ENCODE measurements around the gene ATP2C2.
"Not testable (repeated sequence)": the region's sequence is repeated elsewhere in the genome, so short reads cannot be mapped to it uniquely, and the experiment has no call there.

Gene ATP2C2

GRCh38 chr16:84382396-84382795 is 14.1 kb downstream of the ATP2C2 start:
- ATAC-seq (ENCODE audit: low read depth): no peak
- Mint-ChIP-seq H3K9me3 (peaks cover 5% of the 10 kb centered on the region), H3K36me3 (no peaks in the 10 kb centered on the region), H3K4me3 (no peak overlapping the region), H3K27me3 (peaks cover 7% of the 10 kb centered on the region), H3K27ac (no peak overlapping the region), H3K4me1 (peaks cover 10% of the 10 kb centered on the region)
- no peak for DNase-seq (ENCODE audit: low spot score in 2 of 2)

- H3K4me3 Mint-ChIP-seq: no peak overlapping the region
- peaks cover 5% of the 10 kb centered on the region for H3K9me3 Mint-ChIP-seq
- no peak overlapping the region for H3K27ac Mint-ChIP-seq
- H3K4me1 Mint-ChIP-seq: peaks cover 10% of the 10 kb centered on the region
- H3K36me3 Mint-ChIP-seq: no peaks in the 10 kb centered on the region
- DNase-seq (ENCODE audit: low spot score in 2 of 2) (no peak), ATAC-seq (ENCODE audit: low read depth) (no peak)
- H3K27me3 Mint-ChIP-seq: peaks cover 7% of the 10 kb centered on the region
Measured at GRCh38 chr16:84383106-84383505, 14.8 kb downstream of the ATP2C2 start.

- DNase-seq (ENCODE audit: low spot score in 2 of 2) (no peak), ATAC-seq (ENCODE audit: low read depth) (no peak)
- Mint-ChIP-seq H3K4me3 (no peak overlapping the region), H3K27me3 (peaks cover 4% of the 10 kb centered on the region), H3K36me3 (no peaks in the 10 kb centered on the region), H3K27ac (no peak overlapping the region), H3K9me3 (peaks cover 5% of the 10 kb centered on the region), H3K4me1 (peaks cover under 1% of the 10 kb centered on the region)
Measured at GRCh38 chr16:84386047-84386446, 17.7 kb downstream of the ATP2C2 start.

- Mint-ChIP-seq H3K4me1 (no peaks in the 10 kb centered on the region), H3K27me3 (peaks cover 4% of the 10 kb centered on the region), H3K4me3 (no peak overlapping the region), H3K27ac (no peak overlapping the region), H3K9me3 (peaks cover 5% of the 10 kb centered on the region), H3K36me3 (no peaks in the 10 kb centered on the region)
- ATAC-seq (ENCODE audit: low read depth) (no peak), DNase-seq (ENCODE audit: low spot score in 2 of 2) (no peak)
Measured at GRCh38 chr16:84387021-84387420, 18.7 kb downstream of the ATP2C2 start.

GRCh38 chr16:84390131-84390785 is 21.9 kb downstream of the ATP2C2 start:
- Mint-ChIP-seq H3K27ac (no peak overlapping the region), H3K27me3 (peaks cover 10% of the 10 kb centered on the region), H3K4me1 (no peaks in the 10 kb centered on the region), H3K9me3 (peaks cover 2% of the 10 kb centered on the region), H3K4me3 (no peak overlapping the region), H3K36me3 (no peaks in the 10 kb centered on the region)
- ATAC-seq (ENCODE audit: low read depth): no peak
- no peak for DNase-seq (ENCODE audit: low spot score in 2 of 2)

GRCh38 chr16:84391151-84392030 is 23.1 kb downstream of the ATP2C2 start:
- Mint-ChIP-seq H3K9me3 (no peaks in the 10 kb centered on the region), H3K27me3 (peaks cover 10% of the 10 kb centered on the region), H3K36me3 (no peaks in the 10 kb centered on the region), H3K4me3 (no peak overlapping the region), H3K27ac (no peak overlapping the region), H3K4me1 (no peaks in the 10 kb centered on the region)
- no peak for DNase-seq (ENCODE audit: low spot score in 2 of 2)
- no peak for ATAC-seq (ENCODE audit: low read depth)

- no peak overlapping the region for H3K27ac Mint-ChIP-seq
- no peaks in the 10 kb centered on the region for H3K9me3 Mint-ChIP-seq
- ATAC-seq (ENCODE audit: low read depth): no peak
- no peaks in the 10 kb centered on the region for H3K36me3 Mint-ChIP-seq
- peaks cover 14% of the 10 kb centered on the region for H3K27me3 Mint-ChIP-seq
- H3K4me1 Mint-ChIP-seq: no peaks in the 10 kb centered on the region
- H3K4me3 Mint-ChIP-seq: no peak overlapping the region
- no peak for DNase-seq (ENCODE audit: low spot score in 2 of 2)
Measured at GRCh38 chr16:84392031-84392360, 23.7 kb downstream of the ATP2C2 start.

GRCh38 chr16:84396082-84396481 is 27.7 kb downstream of the ATP2C2 start:
- peaks cover 12% of the 10 kb centered on the region for H3K27me3 Mint-ChIP-seq
- not testable (repeated sequence) for H3K4me3 Mint-ChIP-seq; H3K4me1 Mint-ChIP-seq; H3K27ac Mint-ChIP-seq; H3K9me3 Mint-ChIP-seq; H3K36me3 Mint-ChIP-seq; DNase-seq (ENCODE audit: low spot score in 2 of 2); ATAC-seq (ENCODE audit: low read depth)

- Mint-ChIP-seq H3K27me3 (peaks cover 12% of the 10 kb centered on the region), H3K27ac (no peak overlapping the region)
Measured at GRCh38 chr16:84396537-84397008, 28.2 kb downstream of the ATP2C2 start.

GRCh38 chr16:84397090-84397489 is 28.8 kb downstream of the ATP2C2 start:
- no peak for ATAC-seq (ENCODE audit: low read depth)
- Mint-ChIP-seq H3K27me3 (peaks cover 12% of the 10 kb centered on the region), H3K4me3 (no peak overlapping the region), H3K36me3 (no peaks in the 10 kb centered on the region), H3K9me3 (peaks cover 5% of the 10 kb centered on the region), H3K4me1 (no peaks in the 10 kb centered on the region), H3K27ac (no peak overlapping the region)
- no peak for DNase-seq (ENCODE audit: low spot score in 2 of 2)

More at GRCh38 chr16:84396537-84397008, 28.2 kb downstream of the ATP2C2 start:
- Mint-ChIP-seq H3K4me1 (no peaks in the 10 kb centered on the region), H3K4me3 (no peak overlapping the region), H3K36me3 (no peaks in the 10 kb centered on the region), H3K9me3 (peaks cover 5% of the 10 kb centered on the region)
- DNase-seq (ENCODE audit: low spot score in 2 of 2): no peak
- ATAC-seq (ENCODE audit: low read depth): no peak

GRCh38 chr16:84398701-84399100 is 30.4 kb downstream of the ATP2C2 start:
- Mint-ChIP-seq H3K4me3 (no peak overlapping the region), H3K9me3 (peaks cover 5% of the 10 kb centered on the region), H3K4me1 (no peaks in the 10 kb centered on the region), H3K27me3 (peaks cover 8% of the 10 kb centered on the region), H3K27ac (no peak overlapping the region), H3K36me3 (no peaks in the 10 kb centered on the region)
- ATAC-seq (ENCODE audit: low read depth): no peak
- no peak for DNase-seq (ENCODE audit: low spot score in 2 of 2)

- not testable (repeated sequence) for H3K4me3 Mint-ChIP-seq; H3K27ac Mint-ChIP-seq; DNase-seq (ENCODE audit: low spot score in 2 of 2); H3K4me1 Mint-ChIP-seq; H3K36me3 Mint-ChIP-seq; H3K9me3 Mint-ChIP-seq; ATAC-seq (ENCODE audit: low read depth)
- peaks cover 12% of the 10 kb centered on the region for H3K27me3 Mint-ChIP-seq
Measured at GRCh38 chr16:84399912-84400311, 31.6 kb downstream of the ATP2C2 start.

GRCh38 chr16:84403435-84403834 is 35.1 kb downstream of the ATP2C2 start:
- not testable (repeated sequence) for H3K9me3 Mint-ChIP-seq; H3K4me3 Mint-ChIP-seq; H3K27ac Mint-ChIP-seq; H3K36me3 Mint-ChIP-seq; DNase-seq (ENCODE audit: low spot score in 2 of 2); H3K4me1 Mint-ChIP-seq; ATAC-seq (ENCODE audit: low read depth)
- peaks cover 18% of the 10 kb centered on the region for H3K27me3 Mint-ChIP-seq

- Mint-ChIP-seq H3K4me3 (no peak overlapping the region), H3K36me3 (no peaks in the 10 kb centered on the region), H3K27ac (no peak overlapping the region), H3K9me3 (peaks cover 5% of the 10 kb centered on the region), H3K27me3 (peaks cover 21% of the 10 kb centered on the region), H3K4me1 (no peaks in the 10 kb centered on the region)
- ATAC-seq (ENCODE audit: low read depth) (no peak), DNase-seq (ENCODE audit: low spot score in 2 of 2) (no peak)
Measured at GRCh38 chr16:84404324-84404723, 36.0 kb downstream of the ATP2C2 start.
